Kidney (tissue), 14 donors: ENCODE results near the gene SMPD4. TPM values are rescaled to one million over a fixed set of nuclear protein-coding genes. Genes with fewer than 3 reads are reported as not detected.
A peak's percentile ranks its signal among the peaks of the same experiment; 100 is the strongest.
"Not testable (repeated sequence)": the region's sequence is repeated elsewhere in the genome, so short reads cannot be mapped to it uniquely, and the experiment has no call there.

ENCODE experiments used
- DNase-seq, 5 donors: peaks; one replicate each; pipeline ENCODE4 v3.0.0-alpha.2; 2013 to 2020
- FAIRE-seq: peaks from 2 replicates; lab custom pipeline; 2012; peaks lifted over from hg19 to GRCh38; lab: Jason Lieb, UNC
- H3K27ac ChIP-seq, 2 donors: one replicate each; pipeline ENCODE4 v1.7.0; 2013; ENCODE audit warnings: low read depth in 2 of 2, low read length in 2 of 2, inconsistent platforms in 1 of 2
- H3K27me3 ChIP-seq: one replicate; pipeline ENCODE4 v1.7.1; 2013; ENCODE audit warnings: low read length, inconsistent platforms; ENCODE audit not compliant: control insufficient read depth, insufficient read depth
- H3K36me3 ChIP-seq, 3 donors: one replicate each; pipeline versions ENCODE4 v1.7.0 to v1.7.1; 2013; ENCODE audit warnings: low read length in 3 of 3, control low read depth in 1 of 3, inconsistent platforms in 1 of 3; ENCODE audit not compliant: insufficient read depth in 3 of 3, control insufficient read depth in 2 of 3
- H3K4me1 ChIP-seq, 3 donors: one replicate each; pipeline versions ENCODE4 v1.7.0 to v1.7.1; 2013; ENCODE audit warnings: low read length in 3 of 3, inconsistent platforms in 1 of 3, low read depth in 1 of 3; ENCODE audit not compliant: control insufficient read depth in 2 of 3, insufficient read depth in 2 of 3
- H3K4me3 ChIP-seq, 3 donors: one replicate each; pipeline versions ENCODE4 v1.7.0 to v1.8.1; 2013; ENCODE audit warnings: low read length in 3 of 3, control low read depth in 1 of 3, inconsistent platforms in 1 of 3
- H3K9ac ChIP-seq, 3 donors: one replicate each; pipeline versions ENCODE4 v1.7.0 to v1.7.1; 2013; ENCODE audit warnings: low read length in 3 of 3, control low read depth in 1 of 3, inconsistent platforms in 1 of 3
- H3K9me3 ChIP-seq, 3 donors: one replicate each; pipeline versions ENCODE4 v1.7.0 to v1.7.1; 2013; ENCODE audit warnings: low read length in 3 of 3, control low read depth in 1 of 3, inconsistent platforms in 1 of 3; ENCODE audit not compliant: control insufficient read depth in 2 of 3, insufficient read depth in 1 of 3
- intact Hi-C: fragments of 100-400 bp; cut with DNase I; formaldehyde crosslinking; loops from one replicate; pipeline ENCODE4 v1.11.1; 2022
- polyA plus RNA-seq: library from polyadenylated mRNA; stranded (reverse); fragments of 350-450 nt; fragmentation: Illumina TruSeq; extraction: RNeasy Lipid Tissue Mini Kit (QIAGEN cat#74804); gene quantifications from one replicate; pipeline ENCODE4 v1.2.3, GENCODE V29; 2014; ENCODE audit warnings: low read depth, low replicate concordance; ENCODE audit not compliant: insufficient read depth
- total RNA-seq: library from RNA; stranded (reverse); fragmentation: NEBNext Ultra II Directional; extraction: Animal tissue kit (Norgen Biotek cat#: 25700); gene quantifications from one replicate; pipeline ENCODE4 v1.2.1, GENCODE V29; 2021
- TF ChIP-seq, protein P1 (sequence below): IDR thresholded peaks from 3 replicates; pipeline ENCODE4 v1.5.1; 2012; ENCODE audit warnings: mild to moderate bottlenecking, moderate library complexity, borderline replicate concordance; ENCODE audit not compliant: insufficient read depth; ENCODE audit errors: extremely low read depth
- donor health status: control.
- donor health status: control.
- donor health status: control.
- donor health status: control.
- donor health status: control.
- donor health status: DM: yes; HTN: yes; CAD: no.
- donor health status: Normal renal cell carcinoma (clear cell type).

The SMPD4 gene
- total and polyA plus RNA-seq, 2 donors from 2014 or later = 21.6 to 41.1 TPM

DNA sequence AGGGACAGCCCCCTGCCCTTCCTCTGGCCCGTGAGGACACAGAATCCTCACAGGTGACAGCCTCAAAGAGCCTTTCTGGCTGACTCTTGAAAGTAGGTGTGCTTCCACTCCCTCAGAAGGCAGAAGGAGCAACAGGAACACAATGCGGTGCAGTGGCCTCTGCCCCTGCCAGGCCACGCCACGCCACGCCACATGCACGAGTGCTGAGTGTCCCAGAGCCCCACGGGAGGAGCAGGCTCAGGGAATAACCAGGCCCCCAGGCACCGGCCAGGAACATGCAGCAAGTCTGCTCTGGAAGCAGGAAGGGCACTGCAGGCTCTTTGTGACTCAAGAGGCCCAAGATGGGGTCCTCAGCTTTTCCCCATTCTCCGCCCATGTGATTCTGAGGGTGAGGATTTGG is 18.4 kb downstream of the SMPD4 start:
- no peak overlapping the region for H3K9ac ChIP-seq
- no peaks in the 10 kb centered on the region for H3K27me3 ChIP-seq
- no peak overlapping the region for H3K27ac ChIP-seq
- H3K4me1 ChIP-seq = no peaks in the 10 kb centered on the region
- no peaks in the 10 kb centered on the region for H3K9me3 ChIP-seq
- FAIRE-seq (no peak), DNase-seq (no peak)
- H3K4me3 ChIP-seq = no peak overlapping the region
- H3K36me3 ChIP-seq = peaks cover 8 to 25% (median 14%) of the 10 kb centered on the region in 3 donors
- intact Hi-C loops = no loop called here
- TF ChIP-seq, protein P1, sequence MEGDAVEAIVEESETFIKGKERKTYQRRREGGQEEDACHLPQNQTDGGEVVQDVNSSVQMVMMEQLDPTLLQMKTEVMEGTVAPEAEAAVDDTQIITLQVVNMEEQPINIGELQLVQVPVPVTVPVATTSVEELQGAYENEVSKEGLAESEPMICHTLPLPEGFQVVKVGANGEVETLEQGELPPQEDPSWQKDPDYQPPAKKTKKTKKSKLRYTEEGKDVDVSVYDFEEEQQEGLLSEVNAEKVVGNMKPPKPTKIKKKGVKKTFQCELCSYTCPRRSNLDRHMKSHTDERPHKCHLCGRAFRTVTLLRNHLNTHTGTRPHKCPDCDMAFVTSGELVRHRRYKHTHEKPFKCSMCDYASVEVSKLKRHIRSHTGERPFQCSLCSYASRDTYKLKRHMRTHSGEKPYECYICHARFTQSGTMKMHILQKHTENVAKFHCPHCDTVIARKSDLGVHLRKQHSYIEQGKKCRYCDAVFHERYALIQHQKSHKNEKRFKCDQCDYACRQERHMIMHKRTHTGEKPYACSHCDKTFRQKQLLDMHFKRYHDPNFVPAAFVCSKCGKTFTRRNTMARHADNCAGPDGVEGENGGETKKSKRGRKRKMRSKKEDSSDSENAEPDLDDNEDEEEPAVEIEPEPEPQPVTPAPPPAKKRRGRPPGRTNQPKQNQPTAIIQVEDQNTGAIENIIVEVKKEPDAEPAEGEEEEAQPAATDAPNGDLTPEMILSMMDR = no peak

DNA sequence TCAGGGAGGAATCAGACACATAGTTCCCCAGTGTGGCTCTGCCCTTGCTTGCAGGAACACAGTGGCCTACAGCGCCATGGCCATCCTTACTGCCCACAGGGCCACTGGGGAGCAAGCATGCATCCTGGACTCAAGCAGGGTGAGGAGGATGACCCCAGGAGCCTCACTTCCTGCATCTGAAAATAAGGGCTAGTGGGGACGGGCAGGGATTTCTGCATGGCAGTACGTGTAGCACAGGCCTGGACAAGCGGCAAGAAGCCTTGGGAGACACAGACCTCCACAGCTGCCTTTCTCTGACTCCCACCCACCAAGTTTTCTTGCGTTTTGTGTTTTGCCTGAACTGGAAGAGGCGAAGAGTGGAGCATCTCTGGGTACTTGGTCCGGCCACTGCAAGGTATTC is 18.9 kb downstream of the SMPD4 start:
- H3K27ac ChIP-seq, H3K9me3 ChIP-seq, H3K27me3 ChIP-seq, DNase-seq, H3K4me3 ChIP-seq, intact Hi-C loops, H3K9ac ChIP-seq, FAIRE-seq, H3K4me1 ChIP-seq: not testable (repeated sequence)
- peaks cover 8 to 20% (median 14%) of the 10 kb centered on the region in 3 donors for H3K36me3 ChIP-seq

DNA sequence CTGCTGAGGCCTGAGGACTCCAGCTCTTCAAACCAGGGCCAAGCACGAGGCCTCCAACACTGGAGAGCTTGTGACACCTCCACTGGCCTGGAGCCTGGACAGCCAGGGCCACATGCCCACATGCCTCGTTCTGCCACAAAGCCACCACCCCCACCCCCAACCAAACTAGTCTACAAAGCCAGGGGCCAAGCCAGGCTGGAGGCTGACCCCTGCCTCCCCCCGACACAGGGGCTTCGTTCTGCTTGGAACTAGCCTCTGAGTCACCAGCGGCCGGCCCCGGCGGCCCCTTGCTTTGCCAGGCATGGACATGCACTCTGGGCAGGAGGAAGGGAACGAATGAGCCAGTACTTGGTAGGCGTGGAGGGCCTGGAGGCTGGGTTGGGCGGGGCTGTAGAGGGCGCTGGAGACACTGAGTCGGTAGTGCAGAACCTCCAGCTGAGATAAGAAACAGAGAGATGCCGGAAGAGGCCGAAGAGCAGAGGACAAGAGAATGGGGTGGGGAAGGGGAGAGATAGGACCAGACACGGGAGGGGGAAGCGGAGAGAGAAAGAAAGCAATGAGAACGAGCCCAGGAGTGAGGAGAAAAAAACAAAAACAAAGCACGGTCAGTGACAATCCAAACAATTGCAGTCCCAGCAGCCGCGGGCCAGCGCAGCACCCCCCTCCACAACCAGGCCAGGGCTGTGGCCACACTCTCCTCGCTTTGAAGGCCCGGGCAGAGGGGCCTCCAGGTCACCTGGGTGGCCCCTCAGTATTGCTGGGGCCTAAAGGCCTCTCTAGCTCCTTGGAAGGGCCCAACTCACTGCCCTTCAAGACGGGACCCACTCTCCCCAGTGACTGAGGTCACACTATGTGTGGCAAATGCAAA is 20.3 kb downstream of the SMPD4 start:
- FAIRE-seq = not testable (repeated sequence)

DNA sequence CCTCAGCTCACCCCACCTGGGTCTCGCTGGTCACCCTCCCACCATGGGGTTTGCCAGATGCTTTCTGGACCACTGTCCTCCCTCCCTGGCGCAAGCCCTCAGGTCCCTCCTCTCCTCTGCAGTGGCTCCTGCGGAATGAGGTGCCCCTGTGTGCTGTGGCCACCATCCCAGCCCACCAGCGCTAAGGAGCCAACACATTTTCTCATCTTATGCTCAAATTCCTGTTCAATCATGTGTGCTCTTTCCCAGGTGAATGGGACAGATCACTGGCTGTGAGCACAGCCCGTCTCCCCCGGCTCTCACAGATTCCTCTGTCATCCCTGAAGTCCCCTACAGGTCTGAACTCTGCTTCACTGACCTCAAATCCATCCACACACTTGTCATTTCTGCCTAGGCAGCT is 21.3 kb downstream of the SMPD4 start:
- H3K4me3 ChIP-seq = no peak overlapping the region
- DNase-seq = peak in 3 of 5 donors; percentile 15 to 51 (median 26)
- TF ChIP-seq, protein P1 = no peak
- H3K27ac ChIP-seq = no peak overlapping the region
- no peaks in the 10 kb centered on the region for H3K27me3 ChIP-seq
- no peaks in the 10 kb centered on the region for H3K9me3 ChIP-seq
- no peak overlapping the region for H3K9ac ChIP-seq
- no peak for FAIRE-seq
- intact Hi-C loops = no loop called here
- H3K36me3 ChIP-seq = peaks cover 4 to 7% (median 7%) of the 10 kb centered on the region in 3 donors
- H3K4me1 ChIP-seq = no peaks in the 10 kb centered on the region

More for the DNA sequence above, 20.3 kb downstream of the SMPD4 start:
- peaks cover 8 to 12% (median 10%) of the 10 kb centered on the region in 3 donors for H3K36me3 ChIP-seq
- H3K4me3 ChIP-seq, H3K9me3 ChIP-seq, H3K27me3 ChIP-seq, H3K9ac ChIP-seq, H3K4me1 ChIP-seq, H3K27ac ChIP-seq, intact Hi-C loops: not testable (repeated sequence)
- peak in 3 of 5 donors; percentile 16 to 33 (median 28) for DNase-seq

DNA sequence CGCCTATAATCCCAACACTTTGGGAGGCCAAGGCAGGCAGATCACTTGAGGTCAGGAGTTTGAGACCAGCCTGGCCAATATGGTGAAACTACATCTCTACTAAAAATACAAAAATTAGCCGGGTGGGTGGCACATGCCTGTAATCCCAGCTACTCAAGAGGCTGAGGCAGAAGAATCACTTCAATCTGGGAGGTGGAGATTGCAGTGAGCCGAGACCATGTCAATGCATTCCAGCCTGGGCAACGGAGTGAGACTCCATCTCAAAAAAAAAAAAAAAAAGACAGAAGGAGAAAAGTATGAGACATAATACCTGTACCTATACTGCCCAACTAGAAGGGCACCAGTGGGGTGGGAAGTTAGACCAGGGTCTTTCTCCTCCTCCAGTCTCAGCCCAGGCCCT is 22.0 kb downstream of the SMPD4 start:
- intact Hi-C loops, H3K4me1 ChIP-seq, H3K36me3 ChIP-seq, H3K9me3 ChIP-seq, H3K27me3 ChIP-seq, H3K27ac ChIP-seq, H3K4me3 ChIP-seq, H3K9ac ChIP-seq, FAIRE-seq: not testable (repeated sequence)
- DNase-seq = peak in 1 of 5 donors; percentile 29
